Ascending aorta (tissue), 2 donors: ENCODE data around the gene JUNB. TPM values are rescaled to one million over a fixed set of nuclear protein-coding genes. Genes with fewer than 3 reads are reported as not detected.

Experiments used
- DNase-seq, 2 donors: peaks; one replicate each; pipeline ENCODE4 v3.0.0-alpha.2; 2019; ENCODE audit warnings: low spot score in 2 of 2
- H3K27ac ChIP-seq, 2 donors: fragments of 200-600 bp; sonication (generic); one replicate each; pipeline ENCODE4 v1.5.1; 2016 to 2017; ENCODE audit warnings: mild to moderate bottlenecking in 1 of 2
- H3K27me3 ChIP-seq: fragments of 200-600 bp; sonication (generic); one replicate; pipeline ENCODE4 v1.5.1; 2017
- H3K36me3 ChIP-seq, 2 donors: fragments of 200-600 bp; sonication (generic); one replicate each; pipeline ENCODE4 v1.5.1; 2016
- H3K4me1 ChIP-seq, 2 donors: fragments of 200-600 bp; sonication (generic); one replicate each; pipeline ENCODE4 v1.5.1; 2016 to 2017; ENCODE audit warnings: mild to moderate bottlenecking in 1 of 2
- H3K4me3 ChIP-seq, 2 donors: fragments of 200-600 bp; sonication (generic); one replicate each; pipeline ENCODE4 v1.5.1; 2016 to 2017; ENCODE audit warnings: mild to moderate bottlenecking in 1 of 2
- H3K9me3 ChIP-seq, 2 donors: fragments of 200-600 bp; sonication (generic); one replicate each; pipeline ENCODE4 v1.5.1; 2016
- CTCF ChIP-seq, 3 experiments: fragments of 200-600 bp in 2 of 3; fragments of 450-650 bp in 1 of 3; sonication (generic) in 2 of 3; IDR thresholded peaks; one replicate each; pipeline ENCODE4 v1.5.1; 2016 to 2019; ENCODE audit warnings: antibody characterized with exemption in 3 of 3, mild to moderate bottlenecking in 1 of 3, moderate library complexity in 1 of 3
- intact Hi-C: fragments of 100-400 bp; cut with DNase I; formaldehyde crosslinking; loops from one replicate; pipeline ENCODE4 v1.15.1; 2023
- total RNA-seq: library from RNA; depleted of rRNA; stranded (reverse); fragments of >200 nt; gene quantifications from one replicate; pipeline ENCODE4 v1.1.0, GENCODE V29; 2016

JUNB gene
- total RNA-seq, 1 donor from 2014 or later = 3,581 TPM

GRCh38 chr19:12790628-12791344 is 500 bp upstream of the JUNB start:
- no peak for TF ChIP-seq CTCF (IDR thresholded peaks at IDR 0.05)
- intact Hi-C loops = loop anchor here (1.0 to 10.0 kb wide), 5 partner anchors 11 to 1214 kb away; partner anchors contain the start of genes RAD23A and RFX1
- H3K27ac ChIP-seq = peak overlapping the region; percentile 95 to 96
- H3K36me3 ChIP-seq = peaks cover 5 to 6% of the 10 kb centered on the region in 2 donors
- peak overlapping the region; percentile 83 to 90 for H3K4me3 ChIP-seq
- DNase-seq = no peak
- H3K4me1 ChIP-seq = peaks cover 26 to 37% of the 10 kb centered on the region in 2 donors
- no peaks in the 10 kb centered on the region for H3K27me3 ChIP-seq
- H3K9me3 ChIP-seq = no peaks in the 10 kb centered on the region

- peak overlapping the region; percentile 83 to 90 for H3K4me3 ChIP-seq
- peaks cover 5 to 6% of the 10 kb centered on the region in 2 donors for H3K36me3 ChIP-seq
- no peaks in the 10 kb centered on the region for H3K9me3 ChIP-seq
- peaks cover 21 to 27% of the 10 kb centered on the region in 2 donors for H3K4me1 ChIP-seq
- TF ChIP-seq CTCF (IDR thresholded peaks at IDR 0.05) = no peak
- peak in 1 of 2 donors; percentile 79 for DNase-seq
- H3K27me3 ChIP-seq = no peaks in the 10 kb centered on the region
- peak overlapping the region; percentile 95 to 96 for H3K27ac ChIP-seq
- intact Hi-C loops = loop anchor here (5.0 to 10.0 kb wide), 3 partner anchors 155 to 1213 kb away; partner anchors contain the start of genes RAD23A and RFX1
Measured at GRCh38 chr19:12792051-12792852, 966 bp downstream of the JUNB start.

- peak in 1 of 2 donors; percentile 68 for DNase-seq
- Histone ChIP-seq H3K36me3 (peaks cover 5 to 6% of the 10 kb centered on the region in 2 donors), H3K27me3 (no peaks in the 10 kb centered on the region), H3K9me3 (no peaks in the 10 kb centered on the region), H3K4me1 (peaks cover 17 to 21% of the 10 kb centered on the region in 2 donors), H3K27ac (peak overlapping the region; percentile 95 to 96), H3K4me3 (peak overlapping the region; percentile 83 to 90)
- intact Hi-C loops = loop anchor here (5.0 to 10.0 kb wide), 3 partner anchors 154 to 1212 kb away; partner anchors contain the start of genes RAD23A and RFX1
- TF ChIP-seq CTCF (IDR thresholded peaks at IDR 0.05) = no peak
Measured at GRCh38 chr19:12792853-12793289, 1.6 kb downstream of the JUNB start.

- Histone ChIP-seq H3K4me3 (peak overlapping the region; percentile 83 to 90), H3K27ac (peak overlapping the region; percentile 95 to 96), H3K27me3 (no peaks in the 10 kb centered on the region), H3K9me3 (no peaks in the 10 kb centered on the region), H3K36me3 (peaks cover 5 to 6% of the 10 kb centered on the region in 2 donors), H3K4me1 (peaks cover 12 to 14% of the 10 kb centered on the region in 2 donors)
- TF ChIP-seq CTCF (IDR thresholded peaks at IDR 0.05) = no peak
- peak; percentile 80 to 95 for DNase-seq
- intact Hi-C loops = loop anchor here (5.0 to 10.0 kb wide), 3 partner anchors 154 to 1211 kb away; partner anchors contain the start of genes RAD23A and RFX1
Measured at GRCh38 chr19:12793290-12794195, 2.3 kb downstream of the JUNB start.
